Body of pancreas (tissue), 4 donors: ENCODE results near the gene GNA15.

Experiments used
- CTCF ChIP-seq, 7 experiments: fragments of 450-650 bp in 4 of 7; fragments of 200-600 bp in 3 of 7; sonication (generic) in 3 of 7; IDR thresholded peaks; one replicate each; pipeline ENCODE4 v1.5.1; 2016 to 2019; ENCODE audit warnings: antibody characterized with exemption in 7 of 7
- POLR2A ChIP-seq, 3 donors: fragments of 450-650 bp; IDR thresholded peaks; one replicate each; pipeline ENCODE4 v1.6.1; 2016; ENCODE audit warnings: antibody characterized with exemption in 3 of 3, mild to moderate bottlenecking in 2 of 3

- TF ChIP-seq CTCF (IDR thresholded peaks at IDR 0.05) (no peak), POLR2A (IDR thresholded peaks at IDR 0.05) (no peak)
These were observed 29.2 kb upstream of the GNA15 start for GRCh38 chr19:3106509-3107141.
